KBM-7 (cell line): ENCODE results near the gene CELSR2.

ENCODE experiments used
- DNase-seq: peaks from one replicate; pipeline ENCODE4 v3.0.0-alpha.2; 2015
- in situ Hi-C: fragments of 300-500 bp; cut with MboI; formaldehyde crosslinking; loops from 2 replicates; pipeline ENCODE4 v1.14.3; 2020; ENCODE audit warnings: low sequenced_read_pairs, low pct_unique_long_range_greater_than_20kb, mixed read lengths

CELSR2 gene

DNA sequence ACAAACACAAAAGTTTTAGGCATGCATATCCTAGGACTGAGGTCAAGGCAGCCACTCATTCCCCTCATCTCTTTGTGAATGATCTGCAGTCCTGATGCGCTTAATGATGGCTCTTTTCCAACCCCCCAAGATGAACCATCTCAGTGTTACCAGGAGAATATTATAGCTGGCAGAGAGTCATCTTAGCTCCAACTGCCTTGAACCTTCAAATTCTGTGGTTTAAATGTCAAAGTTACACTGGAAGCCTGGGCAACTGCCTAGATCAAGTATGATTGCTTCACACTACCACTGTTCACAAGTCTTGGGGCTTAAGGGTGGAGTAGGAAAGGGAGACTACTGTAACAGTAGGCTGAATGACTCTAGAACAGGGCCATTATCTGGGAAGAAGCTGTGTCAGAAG lies 65.5 kb downstream of the CELSR2 start:
- no peak for DNase-seq
- in situ Hi-C loops, result no loop called here

DNA sequence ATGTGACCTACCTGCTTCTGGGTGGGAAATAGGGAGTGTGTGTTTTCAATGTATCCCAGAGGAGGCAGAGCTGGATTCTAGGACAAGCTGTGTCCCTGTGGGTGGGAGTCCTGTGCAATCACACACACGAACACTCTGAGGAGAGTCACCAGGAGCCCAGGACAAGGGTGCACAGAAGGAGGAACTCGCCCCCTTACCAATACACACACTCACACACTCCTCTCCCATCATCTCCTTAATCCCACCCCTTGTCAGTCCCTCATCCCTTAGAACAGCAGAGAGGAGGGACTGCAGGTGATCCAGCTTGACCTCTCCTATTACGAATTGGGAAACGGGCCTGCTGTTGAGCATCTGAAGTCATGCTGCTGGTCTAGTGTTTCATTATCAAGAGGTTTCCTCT lies 65.9 kb downstream of the CELSR2 start:
- no peak for DNase-seq
- in situ Hi-C loops, result no loop called here

DNA sequence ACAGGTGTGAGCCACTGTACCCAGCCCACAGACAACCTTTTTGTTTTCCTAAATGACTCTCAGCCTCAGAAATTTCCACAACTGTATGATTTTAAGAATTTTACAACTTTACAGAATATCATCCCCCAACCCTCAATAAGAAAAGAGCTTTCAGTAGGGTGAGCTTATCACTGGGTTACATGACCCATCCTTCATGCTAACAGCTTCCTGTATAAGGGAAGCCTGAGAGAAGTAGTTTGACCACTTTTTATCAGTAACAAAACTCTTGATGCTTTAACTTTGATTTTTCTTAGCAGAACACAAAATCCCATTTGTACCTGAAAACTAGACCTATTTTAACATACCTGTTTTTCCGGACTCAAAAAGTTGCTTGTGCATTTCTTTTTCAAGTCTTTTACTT lies 67.2 kb downstream of the CELSR2 start:
- no peak for DNase-seq
- in situ Hi-C loops, result no loop called here

DNA sequence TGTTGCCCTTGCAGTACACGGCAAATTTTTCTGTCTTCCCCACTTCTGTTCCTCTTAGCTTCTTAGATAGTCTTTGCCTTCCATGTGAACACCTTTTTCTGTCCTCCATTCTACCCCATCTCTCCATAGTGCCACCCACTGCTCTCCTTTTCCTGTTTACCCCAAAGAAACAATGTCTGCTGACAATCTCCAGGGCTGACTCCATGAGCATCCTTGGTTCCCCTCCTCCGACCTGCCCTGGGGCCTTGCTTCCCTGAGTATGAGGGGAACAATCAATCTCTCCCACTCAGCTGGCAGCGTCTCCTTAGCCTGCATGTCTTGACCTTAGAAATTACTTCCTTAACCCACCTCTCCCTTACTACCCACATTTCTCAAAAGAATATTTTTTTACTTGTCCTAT lies 69.8 kb downstream of the CELSR2 start:
- in situ Hi-C loops, result no loop called here
- no peak for DNase-seq

DNA sequence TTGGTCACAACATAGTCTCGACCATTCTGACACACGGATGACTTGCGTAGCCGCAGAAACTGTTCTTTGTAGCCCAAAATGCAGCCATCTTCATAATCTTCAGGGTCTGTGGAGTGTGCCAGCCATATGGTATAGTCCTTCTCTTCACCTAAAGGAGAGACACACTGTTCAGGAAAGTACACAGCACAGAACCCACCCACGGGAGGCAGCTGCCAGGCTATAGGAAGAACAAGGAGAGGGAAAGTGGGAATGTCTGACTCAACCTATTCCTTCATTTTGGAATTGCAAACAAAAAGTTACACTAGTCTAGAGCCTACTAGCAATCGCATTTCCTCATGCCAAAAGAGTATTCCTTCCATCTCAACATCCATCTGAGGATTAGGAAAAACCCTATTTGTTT lies 73.6 kb downstream of the CELSR2 start:
- in situ Hi-C loops, result no loop called here
- no peak for DNase-seq
